ENCODE data around the gene KRTAP4-1. TPM values are rescaled to one million over a fixed set of nuclear protein-coding genes. Genes with fewer than 3 reads are reported as not detected.
"Not testable (repeated sequence)": the region's sequence is repeated elsewhere in the genome, so short reads cannot be mapped to it uniquely, and the experiment has no call there.

The KRTAP4-1 gene
- total RNA-seq, 2 donors from 2014 or later = not detected

- 67% methylated on average over 2 of the region's 2 CpGs; no CpG with 5 or more reads in 1 of the 2 experiments for WGBS, 2 experiments (ENCODE audit: insufficient coverage in 1 of 2, insufficient read length in 1 of 2)
- H3K27ac ChIP-seq (ENCODE audit: low read depth, low read length) = no peak within 1 kb of the TSS
- H3K4me3 Mint-ChIP-seq = no peak within 1 kb of the TSS
- no peaks in the 10 kb centered on the region for H3K36me3 ChIP-seq (ENCODE audit: control insufficient read depth, insufficient read depth, low read length)
- no peaks in the 10 kb centered on the region for H3K36me3 Mint-ChIP-seq (ENCODE audit: low read depth)
- H3K9me3 ChIP-seq (ENCODE audit: control insufficient read depth, low read length) = no peaks in the 10 kb centered on the region
- no peaks in the 10 kb centered on the region for H3K4me1 ChIP-seq (ENCODE audit: control insufficient read depth, insufficient read depth, low read length)
- peaks cover 2% of the 10 kb centered on the region for H3K27me3 Mint-ChIP-seq (ENCODE audit: insufficient read depth)
- TF ChIP-seq, protein P1, sequence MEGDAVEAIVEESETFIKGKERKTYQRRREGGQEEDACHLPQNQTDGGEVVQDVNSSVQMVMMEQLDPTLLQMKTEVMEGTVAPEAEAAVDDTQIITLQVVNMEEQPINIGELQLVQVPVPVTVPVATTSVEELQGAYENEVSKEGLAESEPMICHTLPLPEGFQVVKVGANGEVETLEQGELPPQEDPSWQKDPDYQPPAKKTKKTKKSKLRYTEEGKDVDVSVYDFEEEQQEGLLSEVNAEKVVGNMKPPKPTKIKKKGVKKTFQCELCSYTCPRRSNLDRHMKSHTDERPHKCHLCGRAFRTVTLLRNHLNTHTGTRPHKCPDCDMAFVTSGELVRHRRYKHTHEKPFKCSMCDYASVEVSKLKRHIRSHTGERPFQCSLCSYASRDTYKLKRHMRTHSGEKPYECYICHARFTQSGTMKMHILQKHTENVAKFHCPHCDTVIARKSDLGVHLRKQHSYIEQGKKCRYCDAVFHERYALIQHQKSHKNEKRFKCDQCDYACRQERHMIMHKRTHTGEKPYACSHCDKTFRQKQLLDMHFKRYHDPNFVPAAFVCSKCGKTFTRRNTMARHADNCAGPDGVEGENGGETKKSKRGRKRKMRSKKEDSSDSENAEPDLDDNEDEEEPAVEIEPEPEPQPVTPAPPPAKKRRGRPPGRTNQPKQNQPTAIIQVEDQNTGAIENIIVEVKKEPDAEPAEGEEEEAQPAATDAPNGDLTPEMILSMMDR (conservative IDR thresholded peaks at IDR 0.05) = no peak
- H3K9me3 Mint-ChIP-seq = peaks cover 3% of the 10 kb centered on the region
- no peak within 1 kb of the TSS for H3K27ac Mint-ChIP-seq
- peaks cover 5% of the 10 kb centered on the region for H3K27me3 ChIP-seq (ENCODE audit: control insufficient read depth, insufficient read depth, low read length, poor library complexity, severe bottlenecking)
- no peak for DNase-seq
- no peak within 1 kb of the TSS for H3K4me3 ChIP-seq (ENCODE audit: low read length)
- H3K4me1 Mint-ChIP-seq = no peaks in the 10 kb centered on the region
- H3K9ac ChIP-seq (ENCODE audit: extremely low read depth, low read length, poor library complexity, severe bottlenecking) = no peak within 1 kb of the TSS
Observed at GRCh38 chr17:41149652-41149985, 35.1 kb downstream of the KRTAP4-1 start, which contains the start of gene KRTAP4-5. Gene KRTAP4-5, minus strand, starts transcription at chr17:41149825. Its CDS starts 58 bp downstream, at chr17:41149767.

GRCh38 chr17:41148971-41149651 lies 35.6 kb downstream of the KRTAP4-1 start:
- not testable (repeated sequence) for DNase-seq; H3K4me1 Mint-ChIP-seq; H3K4me3 Mint-ChIP-seq; H3K4me1 ChIP-seq (ENCODE audit: control insufficient read depth, insufficient read depth, low read length); H3K36me3 ChIP-seq (ENCODE audit: control insufficient read depth, insufficient read depth, low read length); H3K9ac ChIP-seq (ENCODE audit: extremely low read depth, low read length, poor library complexity, severe bottlenecking); H3K9me3 ChIP-seq (ENCODE audit: control insufficient read depth, low read length); H3K9me3 Mint-ChIP-seq; H3K36me3 Mint-ChIP-seq (ENCODE audit: low read depth); H3K27ac Mint-ChIP-seq; H3K27ac ChIP-seq (ENCODE audit: low read depth, low read length); H3K4me3 ChIP-seq (ENCODE audit: low read length); H3K27me3 ChIP-seq (ENCODE audit: control insufficient read depth, insufficient read depth, low read length, poor library complexity, severe bottlenecking); H3K27me3 Mint-ChIP-seq (ENCODE audit: insufficient read depth)
- WGBS, 2 experiments (ENCODE audit: insufficient coverage in 1 of 2, insufficient read length in 1 of 2) = 78 to 88% methylated on average over 4 to 10 of the region's 10 CpGs

DNA sequence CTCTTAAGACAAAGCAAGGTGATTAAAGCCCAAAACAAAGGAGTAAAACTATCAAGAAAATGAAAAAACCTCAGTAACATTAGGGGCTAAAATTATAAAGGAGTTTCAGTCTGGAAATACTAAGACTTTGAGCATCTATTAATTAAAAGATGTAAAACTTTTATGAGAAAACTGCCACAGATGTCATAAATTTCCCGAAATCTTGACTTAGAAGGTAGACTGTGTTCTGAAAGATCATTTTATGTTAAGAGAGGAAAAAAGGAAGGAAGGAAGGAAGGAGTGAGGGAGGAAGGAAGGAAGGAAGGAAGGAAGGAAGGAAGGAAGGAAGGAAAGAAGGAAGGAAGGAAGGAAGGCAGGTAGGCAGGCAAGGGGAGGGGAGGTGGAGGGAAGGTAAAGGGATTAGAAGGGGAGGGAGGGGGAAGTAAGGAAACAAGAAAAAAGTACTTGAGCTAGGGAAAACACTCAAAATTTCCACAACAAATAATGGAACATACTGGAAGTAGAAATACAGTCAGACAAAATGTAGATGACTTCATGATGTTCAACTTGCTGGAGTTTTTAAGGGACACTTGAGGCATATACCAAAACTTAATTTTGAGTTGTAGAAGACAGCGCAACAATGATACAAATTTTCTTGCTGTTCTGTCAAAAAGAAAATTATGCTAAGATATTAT lies 37.0 kb downstream of the KRTAP4-1 start:
- Histone ChIP-seq H3K4me1 (ENCODE audit: control insufficient read depth, insufficient read depth, low read length) (no peaks in the 10 kb centered on the region), H3K9me3 (ENCODE audit: control insufficient read depth, low read length) (peaks cover 5% of the 10 kb centered on the region), H3K4me3 (ENCODE audit: low read length) (no peak overlapping the region), H3K27me3 (ENCODE audit: control insufficient read depth, insufficient read depth, low read length, poor library complexity, severe bottlenecking) (peaks cover 5% of the 10 kb centered on the region), H3K36me3 (ENCODE audit: control insufficient read depth, insufficient read depth, low read length) (no peaks in the 10 kb centered on the region), H3K9ac (ENCODE audit: extremely low read depth, low read length, poor library complexity, severe bottlenecking) (no peak overlapping the region), H3K27ac (ENCODE audit: low read depth, low read length) (no peak overlapping the region)
- peaks cover 19% of the 10 kb centered on the region for H3K9me3 Mint-ChIP-seq
- H3K27ac Mint-ChIP-seq = no peak overlapping the region
- H3K4me1 Mint-ChIP-seq = no peaks in the 10 kb centered on the region
- H3K27me3 Mint-ChIP-seq (ENCODE audit: insufficient read depth) = no peaks in the 10 kb centered on the region
- H3K4me3 Mint-ChIP-seq = no peak overlapping the region
- WGBS, 2 experiments (ENCODE audit: insufficient coverage in 1 of 2, insufficient read length in 1 of 2) = 89 to 100% methylated on average over 2 of the region's 2 CpGs
- H3K36me3 Mint-ChIP-seq (ENCODE audit: low read depth) = peaks cover 2% of the 10 kb centered on the region
- TF ChIP-seq, protein P1 (conservative IDR thresholded peaks at IDR 0.05) = no peak
- no peak for DNase-seq
